ENCODE results near the gene NMB. TPM values are rescaled to one million over a fixed set of nuclear protein-coding genes. Genes with fewer than 3 reads are reported as not detected.
"Not testable (repeated sequence)": the region's sequence is repeated elsewhere in the genome, so short reads cannot be mapped to it uniquely, and the experiment has no call there.

The NMB gene, protein sequence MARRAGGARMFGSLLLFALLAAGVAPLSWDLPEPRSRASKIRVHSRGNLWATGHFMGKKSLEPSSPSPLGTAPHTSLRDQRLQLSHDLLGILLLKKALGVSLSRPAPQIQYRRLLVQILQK
- total RNA-seq = 1 to 10 TPM; 3.6 to 4.0 TPM

DNA sequence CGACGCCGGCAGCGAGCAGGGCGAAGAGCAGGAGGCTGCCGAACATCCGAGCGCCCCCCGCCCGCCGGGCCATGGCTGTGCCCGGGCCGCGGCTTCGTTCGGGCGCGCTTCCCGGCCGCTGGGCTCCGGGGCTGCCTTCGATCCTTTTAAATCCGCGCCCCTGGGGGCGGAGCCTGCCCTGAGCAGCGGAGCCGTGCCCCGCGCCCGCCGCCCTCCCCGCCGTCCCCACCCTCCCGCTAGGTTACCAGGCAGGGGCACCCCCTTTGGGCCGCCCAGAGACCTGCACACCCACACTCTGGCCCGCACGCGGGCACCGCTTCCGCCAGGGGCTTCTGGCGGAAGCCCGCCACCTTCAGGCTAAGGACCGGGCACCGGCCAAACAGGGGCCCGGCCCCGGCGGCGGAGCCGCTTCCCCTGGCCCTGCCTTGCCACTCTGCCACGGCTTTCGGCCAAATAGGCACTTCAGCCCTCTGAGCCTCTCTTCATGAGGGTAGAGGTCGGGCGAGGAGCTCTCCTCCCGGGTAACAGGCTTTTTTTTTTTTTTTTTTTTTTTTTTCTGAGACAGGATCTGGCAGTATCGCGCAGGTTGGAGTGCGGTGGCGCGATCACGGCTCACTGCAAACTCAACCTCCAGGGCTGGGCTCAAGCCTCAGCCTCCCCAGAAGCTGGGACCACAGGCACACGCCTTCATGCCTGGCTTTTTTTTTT lies at the start of gene NMB:
Gene NMB (minus strand): TSS at position 120 of the 708 bp plus-strand sequence. CDS start 47 bp downstream, at position 73.
- H3K4me1 Mint-ChIP-seq (ENCODE audit: low read depth) = peaks cover 52% of the 10 kb centered on the region
- peak within 1 kb of the TSS; percentile 81 for H3K4me3 Mint-ChIP-seq
- DNase-seq (peak; percentile 87 to 89), ATAC-seq (replicated peaks in 1 of 2) (peak; percentile 77 to 78)
- peak within 1 kb of the TSS; percentile 85 for H3K27ac Mint-ChIP-seq
- H3K9me3 Mint-ChIP-seq = no peaks in the 10 kb centered on the region
- no peaks in the 10 kb centered on the region for H3K36me3 Mint-ChIP-seq (ENCODE audit: insufficient read depth in 2 of 2)
- no peaks in the 10 kb centered on the region for H3K27me3 Mint-ChIP-seq (ENCODE audit: low read depth)

DNA sequence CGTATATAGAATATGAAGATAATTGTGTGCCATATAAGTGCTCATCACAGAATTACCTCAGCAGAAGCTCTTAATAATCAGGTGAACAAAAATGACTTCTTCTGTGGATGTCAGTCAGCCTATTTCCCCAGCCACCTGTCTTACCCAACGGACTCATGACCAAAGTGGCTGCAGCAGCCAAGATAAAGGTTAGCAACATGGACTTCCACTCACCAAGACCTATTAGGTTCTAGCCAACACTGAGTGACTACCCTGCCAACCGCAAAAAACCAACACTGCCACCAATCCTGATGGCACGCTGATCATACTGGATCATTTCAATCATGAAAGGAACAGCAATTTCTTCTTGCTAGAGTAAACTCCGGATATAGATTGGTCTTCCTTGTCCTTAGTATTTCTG lies 45.8 kb upstream of the NMB start:
- H3K9me3 Mint-ChIP-seq = no peaks in the 10 kb centered on the region
- no peak overlapping the region for H3K4me3 Mint-ChIP-seq
- no peak for ATAC-seq (replicated peaks in 1 of 2)
- no peak for DNase-seq
- H3K27me3 Mint-ChIP-seq (ENCODE audit: low read depth) = no peaks in the 10 kb centered on the region
- no peak overlapping the region for H3K27ac Mint-ChIP-seq
- peaks cover 0 to 9% of the 10 kb centered on the region in 2 donors for H3K36me3 Mint-ChIP-seq (ENCODE audit: insufficient read depth in 2 of 2)
- peaks cover 69% of the 10 kb centered on the region for H3K4me1 Mint-ChIP-seq (ENCODE audit: low read depth)

GRCh38 chr15:84702961-84703482 lies 45.0 kb upstream of the NMB start:
- DNase-seq (no peak), ATAC-seq (replicated peaks in 1 of 2) (peak; percentile 34 to 55)
- no peak overlapping the region for H3K4me3 Mint-ChIP-seq
- peaks cover 0 to 5% of the 10 kb centered on the region in 2 donors for H3K36me3 Mint-ChIP-seq (ENCODE audit: insufficient read depth in 2 of 2)
- H3K27me3 Mint-ChIP-seq (ENCODE audit: low read depth) = no peaks in the 10 kb centered on the region
- no peak overlapping the region for H3K27ac Mint-ChIP-seq
- H3K4me1 Mint-ChIP-seq (ENCODE audit: low read depth) = peaks cover 69% of the 10 kb centered on the region
- H3K9me3 Mint-ChIP-seq = no peaks in the 10 kb centered on the region

GRCh38 chr15:84699538-84700191 lies 41.7 kb upstream of the NMB start:
- Mint-ChIP-seq H3K36me3 (ENCODE audit: insufficient read depth in 2 of 2) (peaks cover 0 to under 1% of the 10 kb centered on the region in 2 donors), H3K27ac (peak overlapping the region; percentile 76), H3K4me3 (peak overlapping the region; percentile 56 to 62), H3K27me3 (ENCODE audit: low read depth) (no peaks in the 10 kb centered on the region), H3K4me1 (ENCODE audit: low read depth) (peaks cover 55% of the 10 kb centered on the region), H3K9me3 (no peaks in the 10 kb centered on the region)
- DNase-seq (no peak), ATAC-seq (replicated peaks in 1 of 2) (peak; percentile 64 to 74)

DNA sequence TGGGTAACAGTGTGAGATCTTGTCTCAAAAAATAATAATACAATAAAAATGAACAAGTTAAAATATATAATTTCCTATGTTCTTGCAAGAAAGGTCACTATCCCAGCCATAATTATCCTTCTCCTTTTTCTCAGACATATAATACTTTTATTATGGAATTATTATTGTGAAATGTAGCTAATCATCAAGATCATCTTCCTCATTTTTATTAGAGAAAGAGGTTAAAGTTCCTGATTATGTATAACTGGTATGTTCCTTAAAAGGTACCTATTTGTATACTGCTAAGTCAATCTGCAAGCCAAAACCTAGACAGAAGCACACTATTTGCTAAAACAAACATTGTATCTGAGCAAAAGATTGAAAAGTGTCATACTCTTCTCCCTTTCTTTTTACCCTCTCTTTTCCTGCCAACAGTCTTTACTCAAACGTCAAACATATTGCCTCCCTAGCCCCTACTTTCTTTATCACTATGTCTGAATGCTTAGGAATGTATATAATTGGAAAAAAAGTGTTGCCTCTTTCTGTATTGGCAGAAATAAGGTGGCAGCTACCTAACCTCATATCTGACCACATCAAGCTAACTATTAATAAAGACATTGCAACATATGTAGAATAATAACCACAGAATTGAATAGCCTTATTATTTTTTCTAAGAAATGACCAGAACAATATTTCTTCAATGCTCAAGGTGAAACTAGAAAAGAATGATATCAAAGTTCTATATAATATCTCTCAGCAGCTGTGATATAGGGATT lies 39.4 kb upstream of the NMB start:
- H3K4me1 Mint-ChIP-seq (ENCODE audit: low read depth) = peaks cover 36% of the 10 kb centered on the region
- H3K27ac Mint-ChIP-seq = peak overlapping the region; percentile 55

DNA sequence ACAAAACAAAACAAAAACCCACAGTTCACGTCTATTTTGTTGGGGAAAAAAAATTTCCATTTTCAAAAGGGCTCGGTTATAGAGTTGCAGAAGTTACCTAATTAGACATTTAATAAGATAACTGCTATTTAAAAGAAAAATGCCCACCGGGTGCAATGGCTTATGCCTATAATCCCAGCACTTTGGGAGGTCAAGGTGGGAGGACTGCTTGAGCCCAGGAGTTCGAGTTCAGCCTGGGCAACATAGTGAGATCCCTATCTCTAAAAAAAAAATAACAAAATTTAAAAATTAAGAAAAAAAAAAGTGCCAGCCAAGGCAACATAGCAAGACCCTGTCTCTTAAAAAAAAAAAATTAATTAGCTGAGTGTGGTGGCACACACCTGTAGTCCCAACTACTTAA lies 38.8 kb upstream of the NMB start:
- Mint-ChIP-seq H3K9me3 (no peaks in the 10 kb centered on the region), H3K4me3 (no peak overlapping the region), H3K27ac (no peak overlapping the region), H3K36me3 (ENCODE audit: insufficient read depth in 2 of 2) (peaks cover 0 to 4% of the 10 kb centered on the region in 2 donors), H3K27me3 (ENCODE audit: low read depth) (no peaks in the 10 kb centered on the region), H3K4me1 (ENCODE audit: low read depth) (peaks cover 36% of the 10 kb centered on the region)
- DNase-seq = no peak
- no peak for ATAC-seq (replicated peaks in 1 of 2)

More for the DNA sequence above, 39.4 kb upstream of the NMB start:
- Mint-ChIP-seq H3K27me3 (ENCODE audit: low read depth) (no peaks in the 10 kb centered on the region), H3K4me3 (no peak overlapping the region), H3K9me3 (no peaks in the 10 kb centered on the region), H3K36me3 (ENCODE audit: insufficient read depth in 2 of 2) (no peaks in the 10 kb centered on the region)
- DNase-seq (no peak), ATAC-seq (replicated peaks in 1 of 2) (no peak)

DNA sequence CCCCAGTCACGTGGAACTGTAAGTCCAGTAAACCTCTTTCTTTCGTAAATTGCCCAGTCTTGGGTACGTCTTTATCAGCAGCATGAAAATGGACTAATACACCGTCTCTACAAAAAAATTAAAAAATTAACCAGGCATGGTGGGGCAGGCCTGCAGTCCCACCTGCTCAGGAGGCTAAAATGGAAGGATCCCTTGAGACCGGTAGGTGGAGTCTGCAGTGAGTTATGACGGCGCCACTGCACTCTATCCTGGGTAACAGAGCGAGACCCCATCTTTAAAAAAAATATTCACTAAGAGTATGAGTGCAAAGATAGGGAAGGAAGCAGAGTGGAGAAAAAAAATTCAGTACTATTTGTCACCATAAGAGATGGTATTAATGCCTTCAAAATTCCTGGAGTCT lies 32.3 kb upstream of the NMB start:
- ATAC-seq (replicated peaks in 1 of 2) (no peak), DNase-seq (no peak)
- Mint-ChIP-seq H3K4me1 (ENCODE audit: low read depth) (peaks cover 6% of the 10 kb centered on the region), H3K9me3 (peaks cover 0 to 2% of the 10 kb centered on the region in 2 donors), H3K36me3 (ENCODE audit: insufficient read depth in 2 of 2) (peaks cover 11 to 28% of the 10 kb centered on the region in 2 donors), H3K4me3 (no peak overlapping the region), H3K27me3 (ENCODE audit: low read depth) (no peaks in the 10 kb centered on the region), H3K27ac (no peak overlapping the region)

DNA sequence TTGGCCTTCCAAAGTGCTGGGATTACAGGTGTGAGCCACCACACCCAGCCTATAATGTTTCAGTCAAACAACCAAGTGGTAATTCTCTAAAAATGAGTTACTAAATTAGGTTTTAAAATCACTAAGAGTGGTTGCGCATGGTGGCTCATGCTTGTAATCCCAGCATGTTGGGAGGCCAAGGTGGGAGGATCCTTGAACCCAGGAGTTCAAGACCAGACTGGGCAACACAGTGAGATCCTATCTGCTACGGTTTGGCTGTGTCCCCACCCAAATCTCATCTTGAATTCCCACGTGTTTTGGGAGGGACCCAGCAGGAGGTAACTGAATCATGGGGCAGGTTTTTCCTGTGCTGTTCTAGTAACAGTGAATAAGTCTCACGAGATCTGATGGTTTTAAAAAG lies 31.9 kb upstream of the NMB start:
- Mint-ChIP-seq H3K4me1 (ENCODE audit: low read depth) (peaks cover 9% of the 10 kb centered on the region), H3K9me3 (peaks cover 0 to 2% of the 10 kb centered on the region in 2 donors), H3K27ac (no peak overlapping the region), H3K27me3 (ENCODE audit: low read depth) (no peaks in the 10 kb centered on the region), H3K4me3 (no peak overlapping the region), H3K36me3 (ENCODE audit: insufficient read depth in 2 of 2) (peaks cover 11 to 29% of the 10 kb centered on the region in 2 donors)
- no peak for ATAC-seq (replicated peaks in 1 of 2)
- no peak for DNase-seq

DNA sequence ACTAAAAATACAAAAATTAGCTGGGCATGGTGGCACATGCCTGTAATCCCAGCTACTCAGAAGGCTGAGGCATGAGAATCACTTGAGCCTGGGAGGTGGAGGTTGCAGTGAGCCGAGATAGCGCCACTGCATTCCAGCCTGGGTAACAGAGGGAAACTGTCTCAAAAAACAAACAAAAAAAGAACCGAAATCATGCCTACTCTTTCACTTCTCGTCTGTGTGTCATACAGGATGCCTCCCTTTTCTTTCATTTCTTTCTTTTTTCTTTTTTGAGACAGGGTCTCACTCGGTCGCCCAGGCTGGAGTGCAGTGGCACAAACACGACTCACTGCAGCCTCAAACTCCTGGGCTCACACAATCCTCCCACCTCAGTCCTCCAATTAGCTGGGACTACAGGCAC lies 28.4 kb upstream of the NMB start:
- not testable (repeated sequence) for H3K9me3 Mint-ChIP-seq; H3K27me3 Mint-ChIP-seq (ENCODE audit: low read depth); H3K4me3 Mint-ChIP-seq; ATAC-seq (replicated peaks in 1 of 2); H3K27ac Mint-ChIP-seq; DNase-seq
- Mint-ChIP-seq H3K36me3 (ENCODE audit: insufficient read depth in 2 of 2) (peaks cover 12 to 33% of the 10 kb centered on the region in 2 donors), H3K4me1 (ENCODE audit: low read depth) (peaks cover 38% of the 10 kb centered on the region)

- no peak for ATAC-seq (replicated peaks in 1 of 2)
- Mint-ChIP-seq H3K36me3 (ENCODE audit: insufficient read depth in 2 of 2) (peaks cover 8 to 24% of the 10 kb centered on the region in 2 donors), H3K4me3 (no peak overlapping the region), H3K27ac (no peak overlapping the region), H3K4me1 (ENCODE audit: low read depth) (peaks cover 37% of the 10 kb centered on the region), H3K9me3 (peaks cover 0 to 2% of the 10 kb centered on the region in 2 donors), H3K27me3 (ENCODE audit: low read depth) (no peaks in the 10 kb centered on the region)
- DNase-seq = no peak
Observed at GRCh38 chr15:84685304-84685703, 27.3 kb upstream of the NMB start.

- Mint-ChIP-seq H3K9me3 (no peaks in the 10 kb centered on the region), H3K27me3 (ENCODE audit: low read depth) (no peaks in the 10 kb centered on the region), H3K27ac (peak overlapping the region; percentile 54), H3K36me3 (ENCODE audit: insufficient read depth in 2 of 2) (peaks cover 8 to 21% of the 10 kb centered on the region in 2 donors), H3K4me1 (ENCODE audit: low read depth) (peaks cover 33% of the 10 kb centered on the region), H3K4me3 (no peak overlapping the region)
- no peak for DNase-seq
- ATAC-seq (replicated peaks in 1 of 2) = no peak
Observed at GRCh38 chr15:84684092-84684491, 26.1 kb upstream of the NMB start.

GRCh38 chr15:84681831-84682230 lies 23.8 kb upstream of the NMB start:
- H3K36me3 Mint-ChIP-seq (ENCODE audit: insufficient read depth in 2 of 2) = peaks cover 5 to 18% of the 10 kb centered on the region in 2 donors
- H3K27ac Mint-ChIP-seq = peak overlapping the region; percentile 65
- H3K27me3 Mint-ChIP-seq (ENCODE audit: low read depth) = no peaks in the 10 kb centered on the region
- peaks cover 33% of the 10 kb centered on the region for H3K4me1 Mint-ChIP-seq (ENCODE audit: low read depth)
- DNase-seq (peak; percentile 28 to 45), ATAC-seq (replicated peaks in 1 of 2) (peak; percentile 80 to 96)
- H3K4me3 Mint-ChIP-seq = peak overlapping the region in 1 of 2 donors; percentile 36
- H3K9me3 Mint-ChIP-seq = no peaks in the 10 kb centered on the region
